K562 (cell line): Measurements from ENCODE around the gene TMEM100. TPM values are rescaled to one million over a fixed set of nuclear protein-coding genes. Genes with fewer than 3 reads are reported as not detected.

Source experiments
- CTBP1 ChIP-seq: fragments of 450-650 bp; IDR thresholded peaks from 2 replicates; pipeline ENCODE4 v1.6.1; 2016; ENCODE audit warnings: borderline replicate concordance
- DNMT1 ChIP-seq: fragments of 450-650 bp; IDR thresholded peaks from 2 replicates; pipeline ENCODE4 v1.6.1; 2016; ENCODE audit warnings: antibody characterized with exemption, mild to moderate bottlenecking
- DPF2 ChIP-seq: fragments of 450-650 bp; IDR thresholded peaks from 2 replicates; pipeline ENCODE4 v1.6.1; 2016
- FOXJ2 ChIP-seq: fragments of 200-800 bp; sonication (Bioruptor generic); IDR thresholded peaks from 2 replicates; pipeline ENCODE4 v1.6.1; 2016; ENCODE audit warnings: missing genetic modification characterization, missing compliant biosample characterization
- HMG20A ChIP-seq: fragments of 450-650 bp; formaldehyde crosslinking; conservative IDR thresholded peaks from 2 replicates; pipeline ENCODE4 v1.4.0; 2020; ENCODE audit warnings: mild to moderate bottlenecking, mixed read lengths
- MCM3 ChIP-seq: fragments of 450-650 bp; IDR thresholded peaks from 2 replicates; pipeline ENCODE4 v1.6.1; 2016
- NR2F6 ChIP-seq: fragments of 450-650 bp; formaldehyde crosslinking; IDR thresholded peaks from 2 replicates; pipeline ENCODE4 v1.4.0; 2020; ENCODE audit warnings: mild to moderate bottlenecking
- PBX2 ChIP-seq, 2 experiments: IDR thresholded peaks in 1 of 2; conservative IDR thresholded peaks in 1 of 2; 2 replicates each; pipeline ENCODE4 v1.6.1; 2016; ENCODE audit warnings: low read depth in 2 of 2, mild to moderate bottlenecking in 1 of 2, missing compliant biosample characterization in 1 of 2, missing genetic modification characterization in 1 of 2, moderate library complexity in 1 of 2
- POLR2A ChIP-seq: fragments of 450-650 bp; conservative IDR thresholded peaks from 2 replicates; pipeline ENCODE4 v1.6.1; 2016
- RREB1 ChIP-seq: fragments of 250-450 bp; sonication (Bioruptor Pico); IDR thresholded peaks from 2 replicates; pipeline ENCODE4 v1.4.0; 2020
- U2AF2 ChIP-seq: fragments of 200-400 bp; formaldehyde crosslinking; optimal IDR thresholded peaks from 2 replicates; pipeline ENCODE3; 2017; ENCODE audit warnings: low read depth, mild to moderate bottlenecking, low read length
- VEZF1 ChIP-seq: fragments of 200-800 bp; sonication (Bioruptor generic); IDR thresholded peaks from 2 replicates; pipeline ENCODE4 v1.6.1; 2017; ENCODE audit warnings: missing genetic modification characterization, missing compliant biosample characterization
- ZNF354B ChIP-seq: fragments of 250-450 bp; sonication (Bioruptor Pico); IDR thresholded peaks from 2 replicates; pipeline ENCODE4 v1.4.0; 2020
- polyA plus RNA-seq, 8 experiments: library from polyadenylated mRNA; depleted of rRNA in 4 of 8; stranded (reverse) in 5 of 8; unstranded in 3 of 8; fragments of >200 nt; fragmentation: Nextera tagmentation in 2 of 8; fragmentation: Illumina TruSeq in 1 of 8; extraction: Ambion mirVana in 2 of 8; extraction: Trizol in 1 of 8; gene quantifications; 2 replicates each; pipeline versions ENCODE4 v1.2.1 to v1.2.3, GENCODE V29; 2011 to 2014; ENCODE audit warnings: inconsistent platforms in 1 of 8, missing spikeins in 1 of 8
- total RNA-seq, 7 experiments: library from RNA; depleted of rRNA in 6 of 7; stranded (reverse); fragments of >200 nt in 6 of 7; fragmentation: Illumina TruSeq in 2 of 7; extraction: Trizol in 2 of 7; gene quantifications; 2 replicates each; pipeline versions ENCODE4 v1.2.1 to v1.2.3, GENCODE V29; 2011 to 2021; ENCODE audit warnings: low replicate concordance in 1 of 7
- TF ChIP-seq, protein P1 (sequence below): sonication (generic); formaldehyde crosslinking; IDR thresholded peaks from 2 replicates; pipeline ENCODE4 v1.8.1; 2023; ENCODE audit warnings: mild to moderate bottlenecking, missing genetic modification reagents
- TF ChIP-seq, protein P2 (sequence below): fragments of 250-450 bp; sonication (Bioruptor Pico); IDR thresholded peaks from 2 replicates; pipeline ENCODE4 v1.9.0; 2021; ENCODE audit warnings: mild to moderate bottlenecking
- TF ChIP-seq, protein P3 (sequence below): IDR thresholded peaks from 2 replicates; pipeline ENCODE4 v1.6.1; 2011; ENCODE audit not compliant: insufficient read length; ENCODE audit errors: extremely low read depth

Gene TMEM100
- total and polyA plus RNA-seq, 9 of the 15 experiments (the other 6 are each of a cell fraction or from before 2014, with no cell fraction given) = 0.12 to 0.50 (median 0.19) TPM

- TF ChIP-seq, protein P1, sequence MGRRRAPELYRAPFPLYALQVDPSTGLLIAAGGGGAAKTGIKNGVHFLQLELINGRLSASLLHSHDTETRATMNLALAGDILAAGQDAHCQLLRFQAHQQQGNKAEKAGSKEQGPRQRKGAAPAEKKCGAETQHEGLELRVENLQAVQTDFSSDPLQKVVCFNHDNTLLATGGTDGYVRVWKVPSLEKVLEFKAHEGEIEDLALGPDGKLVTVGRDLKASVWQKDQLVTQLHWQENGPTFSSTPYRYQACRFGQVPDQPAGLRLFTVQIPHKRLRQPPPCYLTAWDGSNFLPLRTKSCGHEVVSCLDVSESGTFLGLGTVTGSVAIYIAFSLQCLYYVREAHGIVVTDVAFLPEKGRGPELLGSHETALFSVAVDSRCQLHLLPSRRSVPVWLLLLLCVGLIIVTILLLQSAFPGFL (CRISPR knock-in tag) = no peak
- TF ChIP-seq DPF2 (no peak), DNMT1 (no peak), FOXJ2 (tag) (no peak), CTBP1 (no peak), RREB1 (CRISPR knock-in tag) (no peak), MCM3 (no peak), PBX2 (CRISPR knock-in tag; IDR thresholded peaks at IDR 0.05; ENCODE audit: low read depth) (no peak), PBX2 (tag; conservative IDR thresholded peaks at IDR 0.05; ENCODE audit: low read depth) (0 out of 2 replicates have a peak, but pooled peaks have one; percentile 15), ZNF354B (no peak), POLR2A (0 out of 2 replicates have a peak, but pooled peaks have one; percentile 24), HMG20A (no peak), NR2F6 (CRISPR knock-in tag) (no peak), VEZF1 (CRISPR knock-in tag) (no peak), U2AF2 (no peak)
- TF ChIP-seq, protein P2, sequence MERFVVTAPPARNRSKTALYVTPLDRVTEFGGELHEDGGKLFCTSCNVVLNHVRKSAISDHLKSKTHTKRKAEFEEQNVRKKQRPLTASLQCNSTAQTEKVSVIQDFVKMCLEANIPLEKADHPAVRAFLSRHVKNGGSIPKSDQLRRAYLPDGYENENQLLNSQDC (CRISPR knock-in tag) = no peak
- TF ChIP-seq, protein P3, sequence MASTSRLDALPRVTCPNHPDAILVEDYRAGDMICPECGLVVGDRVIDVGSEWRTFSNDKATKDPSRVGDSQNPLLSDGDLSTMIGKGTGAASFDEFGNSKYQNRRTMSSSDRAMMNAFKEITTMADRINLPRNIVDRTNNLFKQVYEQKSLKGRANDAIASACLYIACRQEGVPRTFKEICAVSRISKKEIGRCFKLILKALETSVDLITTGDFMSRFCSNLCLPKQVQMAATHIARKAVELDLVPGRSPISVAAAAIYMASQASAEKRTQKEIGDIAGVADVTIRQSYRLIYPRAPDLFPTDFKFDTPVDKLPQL = no peak
These were observed 9.1 kb upstream of the TMEM100 start (continued) for GRCh38 chr17:55731586-55732250.
